Gastrocnemius medialis (tissue), 4 donors: ENCODE measurements around the gene CHST3.

Experiments
- POLR2A ChIP-seq, 2 donors: fragments of 450-650 bp; IDR thresholded peaks; one replicate each; pipeline ENCODE4 v1.6.1; 2017; ENCODE audit warnings: antibody characterized with exemption in 2 of 2, mild to moderate bottlenecking in 2 of 2, moderate library complexity in 2 of 2
- TF ChIP-seq, protein P1 (sequence below), 5 experiments: fragments of 450-650 bp in 3 of 5; fragments of 200-600 bp in 2 of 5; sonication (generic) in 2 of 5; IDR thresholded peaks in 4 of 5; conservative IDR thresholded peaks in 1 of 5; 1 replicate in 4 of 5; 2 replicates in 1 of 5; pipeline ENCODE4 v1.5.1; 2016 to 2019; ENCODE audit warnings: antibody characterized with exemption in 5 of 5, mild to moderate bottlenecking in 3 of 5, moderate library complexity in 3 of 5

DNA sequence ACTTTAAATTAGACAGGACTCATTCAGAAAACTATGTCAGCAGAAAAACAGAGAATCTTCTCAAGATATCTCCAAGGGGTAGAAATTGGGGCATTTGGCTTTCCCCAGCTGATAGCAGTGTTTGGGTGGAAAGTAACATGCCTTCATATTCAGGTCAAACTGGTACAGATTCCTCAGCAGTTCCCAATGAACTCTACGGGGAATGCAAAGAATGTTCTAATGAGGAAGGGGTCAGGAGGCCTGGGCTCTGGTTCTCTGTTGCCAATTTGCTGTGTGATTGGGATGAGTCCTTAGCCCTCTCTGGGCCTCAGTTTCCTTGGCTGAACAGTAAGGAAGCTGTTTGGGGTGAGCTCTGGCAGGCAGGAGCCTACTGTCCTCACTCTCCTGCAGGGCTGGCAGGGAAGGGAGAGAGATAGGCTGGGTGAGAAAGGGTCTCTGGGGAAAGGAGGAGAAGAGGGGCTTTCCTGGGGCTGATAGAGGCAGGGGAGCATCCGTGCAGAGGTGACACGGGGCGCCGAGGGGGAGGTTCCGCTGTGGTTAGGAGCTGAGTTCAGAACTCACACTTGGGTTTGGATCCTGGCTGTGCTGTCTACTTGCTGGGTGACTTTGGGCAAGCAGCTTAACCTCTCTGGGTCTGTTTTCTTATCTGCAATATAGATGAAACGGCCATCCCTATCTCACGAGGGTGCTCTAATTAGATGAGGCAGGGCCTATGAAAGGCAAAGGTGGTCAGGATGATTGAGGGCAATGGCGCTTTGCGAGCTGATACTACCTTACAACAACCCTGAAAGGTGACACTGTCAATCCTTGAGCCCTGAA, 79.0 kb downstream of the CHST3 start:
- TF ChIP-seq, protein P1, sequence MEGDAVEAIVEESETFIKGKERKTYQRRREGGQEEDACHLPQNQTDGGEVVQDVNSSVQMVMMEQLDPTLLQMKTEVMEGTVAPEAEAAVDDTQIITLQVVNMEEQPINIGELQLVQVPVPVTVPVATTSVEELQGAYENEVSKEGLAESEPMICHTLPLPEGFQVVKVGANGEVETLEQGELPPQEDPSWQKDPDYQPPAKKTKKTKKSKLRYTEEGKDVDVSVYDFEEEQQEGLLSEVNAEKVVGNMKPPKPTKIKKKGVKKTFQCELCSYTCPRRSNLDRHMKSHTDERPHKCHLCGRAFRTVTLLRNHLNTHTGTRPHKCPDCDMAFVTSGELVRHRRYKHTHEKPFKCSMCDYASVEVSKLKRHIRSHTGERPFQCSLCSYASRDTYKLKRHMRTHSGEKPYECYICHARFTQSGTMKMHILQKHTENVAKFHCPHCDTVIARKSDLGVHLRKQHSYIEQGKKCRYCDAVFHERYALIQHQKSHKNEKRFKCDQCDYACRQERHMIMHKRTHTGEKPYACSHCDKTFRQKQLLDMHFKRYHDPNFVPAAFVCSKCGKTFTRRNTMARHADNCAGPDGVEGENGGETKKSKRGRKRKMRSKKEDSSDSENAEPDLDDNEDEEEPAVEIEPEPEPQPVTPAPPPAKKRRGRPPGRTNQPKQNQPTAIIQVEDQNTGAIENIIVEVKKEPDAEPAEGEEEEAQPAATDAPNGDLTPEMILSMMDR (IDR thresholded peaks at IDR 0.05 in 4 of 5, conservative IDR thresholded peaks at IDR 0.05 in 1 of 5) = no peak
- no peak for TF ChIP-seq POLR2A (IDR thresholded peaks at IDR 0.05)
